ENCODE measurements around the gene ARHGAP24. TPM values are rescaled to one million over a fixed set of nuclear protein-coding genes. Genes with fewer than 3 reads are reported as not detected.

Gene ARHGAP24
- total and polyA plus RNA-seq, 2 donors (not counting 1 experiment from before 2014, with no cell fraction given): 48.4 to 141 TPM

DNA sequence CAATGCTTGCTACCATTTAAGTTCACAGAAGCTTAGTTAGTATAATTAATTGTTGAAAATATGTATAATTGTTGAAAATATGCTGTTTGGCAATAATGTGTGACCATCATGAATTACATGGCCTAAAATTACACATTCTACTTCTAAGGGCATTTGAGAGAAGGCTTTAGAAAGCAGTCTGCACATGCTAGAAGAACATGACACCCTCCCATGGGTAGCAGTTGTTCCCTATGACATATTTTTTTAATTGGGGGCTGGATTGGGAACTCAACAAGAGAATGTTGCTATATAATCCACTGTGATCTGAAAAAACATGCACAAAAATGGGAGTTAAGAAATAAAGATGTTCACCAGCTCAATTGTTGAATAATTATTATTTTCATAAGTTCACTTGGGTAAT is 331.4 kb downstream of the ARHGAP24 start:
- POLR2A ChIA-PET: no interaction called here
- intact Hi-C loops (cut with micrococcal nuclease): no loop called here

DNA sequence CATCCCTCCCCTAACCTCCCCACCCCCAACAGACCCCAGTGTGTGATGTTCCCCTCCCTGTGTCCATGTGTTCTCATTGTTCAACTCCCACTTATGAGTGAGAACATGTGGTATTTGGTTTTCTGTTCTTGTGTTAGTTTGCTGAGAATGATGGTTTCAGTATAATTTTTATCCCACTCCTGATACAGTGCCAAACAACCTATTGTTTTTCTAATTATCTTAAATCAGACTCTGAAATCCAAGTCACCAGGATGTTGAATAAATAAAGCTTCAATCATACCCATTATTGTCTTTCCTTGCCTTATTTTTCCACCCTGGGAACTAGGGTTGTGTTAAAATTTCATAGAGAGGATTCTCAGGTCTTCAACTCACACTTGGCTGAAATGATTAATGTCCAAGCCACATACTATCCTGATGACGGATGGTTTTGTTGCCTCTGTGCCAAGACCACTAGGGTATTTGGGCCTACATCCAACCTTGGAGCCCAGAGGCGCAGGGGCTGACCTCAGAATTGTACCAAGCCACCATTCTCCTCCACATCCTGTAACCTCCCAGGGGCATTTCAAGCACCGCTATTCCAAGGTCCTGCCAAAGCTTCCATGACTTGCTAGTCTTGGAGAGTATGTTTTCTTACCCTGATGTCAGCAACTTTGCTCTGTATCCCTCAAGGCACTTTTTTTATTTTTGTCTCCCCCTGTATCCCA is 332.4 kb downstream of the ARHGAP24 start:
- POLR2A ChIA-PET: no interaction called here
- H3K4me2 ChIP-seq (replicated peaks; ENCODE audit: low read depth, low read length, poor library complexity, severe bottlenecking): no peak overlapping the region
- no peaks in the 10 kb centered on the region for H3K27me3 Mint-ChIP-seq

More for the DNA sequence above, 331.4 kb downstream of the ARHGAP24 start:
- no peaks in the 10 kb centered on the region for H3K4me1 Mint-ChIP-seq
- peaks cover 2 to 9% of the 10 kb centered on the region in 2 experiments for H3K36me3 ChIP-seq (replicated peaks in 1 of 2; ENCODE audit: control extremely low read depth in 1 of 2, control insufficient read depth in 1 of 2, extremely low read depth in 1 of 2, insufficient read depth in 2 of 2, low read length in 1 of 2)
- no peak overlapping the region for H3K27ac ChIP-seq (ENCODE audit: low read length in 2 of 2)
- peaks cover 3% of the 10 kb centered on the region for H4K20me1 ChIP-seq (ENCODE audit: control insufficient read depth, insufficient read depth, low read length, poor library complexity, severe bottlenecking)
- H2AFZ ChIP-seq (ENCODE audit: insufficient read depth, low read depth, low read length, poor library complexity, severe bottlenecking): no peak overlapping the region
- no peak overlapping the region for H3K4me3 ChIP-seq (ENCODE audit: control extremely low read depth in 1 of 5, extremely low read depth in 1 of 5, insufficient read depth in 1 of 5, low read depth in 2 of 5, low read length in 4 of 5)
- H3K9me3 ChIP-seq (ENCODE audit: control extremely low read depth in 1 of 3, control insufficient read depth in 2 of 3, insufficient read depth in 1 of 3, low read length in 2 of 3): no peaks in the 10 kb centered on the region
- TF ChIP-seq EZH2 (IDR thresholded peaks at IDR 0.05; ENCODE audit: borderline replicate concordance, insufficient read depth, low read depth, low read length, poor library complexity, severe bottlenecking): no peak
- TF ChIP-seq, protein P1, sequence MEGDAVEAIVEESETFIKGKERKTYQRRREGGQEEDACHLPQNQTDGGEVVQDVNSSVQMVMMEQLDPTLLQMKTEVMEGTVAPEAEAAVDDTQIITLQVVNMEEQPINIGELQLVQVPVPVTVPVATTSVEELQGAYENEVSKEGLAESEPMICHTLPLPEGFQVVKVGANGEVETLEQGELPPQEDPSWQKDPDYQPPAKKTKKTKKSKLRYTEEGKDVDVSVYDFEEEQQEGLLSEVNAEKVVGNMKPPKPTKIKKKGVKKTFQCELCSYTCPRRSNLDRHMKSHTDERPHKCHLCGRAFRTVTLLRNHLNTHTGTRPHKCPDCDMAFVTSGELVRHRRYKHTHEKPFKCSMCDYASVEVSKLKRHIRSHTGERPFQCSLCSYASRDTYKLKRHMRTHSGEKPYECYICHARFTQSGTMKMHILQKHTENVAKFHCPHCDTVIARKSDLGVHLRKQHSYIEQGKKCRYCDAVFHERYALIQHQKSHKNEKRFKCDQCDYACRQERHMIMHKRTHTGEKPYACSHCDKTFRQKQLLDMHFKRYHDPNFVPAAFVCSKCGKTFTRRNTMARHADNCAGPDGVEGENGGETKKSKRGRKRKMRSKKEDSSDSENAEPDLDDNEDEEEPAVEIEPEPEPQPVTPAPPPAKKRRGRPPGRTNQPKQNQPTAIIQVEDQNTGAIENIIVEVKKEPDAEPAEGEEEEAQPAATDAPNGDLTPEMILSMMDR (IDR thresholded peaks at IDR 0.05): no peak
- no peaks in the 10 kb centered on the region for H3K27me3 ChIP-seq (replicated peaks in 1 of 4; ENCODE audit: control extremely low read depth in 1 of 4, control insufficient read depth in 3 of 4, insufficient read depth in 4 of 4, low read length in 3 of 4)
- H3K4me1 ChIP-seq (ENCODE audit: control insufficient read depth in 2 of 2, insufficient read depth in 2 of 2, low read length in 2 of 2): no peaks in the 10 kb centered on the region
- no peak overlapping the region for H3K4me3 Mint-ChIP-seq
- CTCF ChIA-PET: interaction anchor here (2.5 kb wide), 1 partner anchor 9 kb away, joined by 20 read pairs; no protein-coding TSS in a partner anchor
- no peak overlapping the region for H3K9ac ChIP-seq (ENCODE audit: low read length)
- H3K27me3 Mint-ChIP-seq: no peaks in the 10 kb centered on the region
- peaks cover 27% of the 10 kb centered on the region for H3K79me2 ChIP-seq (ENCODE audit: control insufficient read depth, insufficient read depth, low read length)
- DNase-seq (no peak), ATAC-seq (ENCODE audit: low read depth) (no peak)
- H3K9me3 Mint-ChIP-seq (ENCODE audit: insufficient read depth): no peaks in the 10 kb centered on the region
- no peak overlapping the region for H3K4me2 ChIP-seq (replicated peaks; ENCODE audit: low read depth, low read length, poor library complexity, severe bottlenecking)
- no peak overlapping the region for H3K27ac Mint-ChIP-seq

More for the DNA sequence above, 332.4 kb downstream of the ARHGAP24 start:
- Histone ChIP-seq H3K4me1 (ENCODE audit: control insufficient read depth in 2 of 2, insufficient read depth in 2 of 2, low read length in 2 of 2) (no peaks in the 10 kb centered on the region), H3K27ac (ENCODE audit: low read length in 2 of 2) (no peak overlapping the region), H3K36me3 (replicated peaks in 1 of 2; ENCODE audit: control extremely low read depth in 1 of 2, control insufficient read depth in 1 of 2, extremely low read depth in 1 of 2, insufficient read depth in 2 of 2, low read length in 1 of 2) (peaks cover 2 to 11% of the 10 kb centered on the region in 2 experiments), H3K9me3 (ENCODE audit: control extremely low read depth in 1 of 3, control insufficient read depth in 2 of 3, insufficient read depth in 1 of 3, low read length in 2 of 3) (no peaks in the 10 kb centered on the region), H3K27me3 (replicated peaks in 1 of 4; ENCODE audit: control extremely low read depth in 1 of 4, control insufficient read depth in 3 of 4, insufficient read depth in 4 of 4, low read length in 3 of 4) (no peaks in the 10 kb centered on the region), H3K4me3 (ENCODE audit: control extremely low read depth in 1 of 5, extremely low read depth in 1 of 5, insufficient read depth in 1 of 5, low read depth in 2 of 5, low read length in 4 of 5) (no peak overlapping the region), H3K9ac (ENCODE audit: low read length) (no peak overlapping the region), H3K79me2 (ENCODE audit: control insufficient read depth, insufficient read depth, low read length) (peaks cover 17% of the 10 kb centered on the region), H2AFZ (ENCODE audit: insufficient read depth, low read depth, low read length, poor library complexity, severe bottlenecking) (no peak overlapping the region), H4K20me1 (ENCODE audit: control insufficient read depth, insufficient read depth, low read length, poor library complexity, severe bottlenecking) (peaks cover 4% of the 10 kb centered on the region)
- intact Hi-C loops (cut with micrococcal nuclease): no loop called here
- WGBS (ENCODE audit: insufficient coverage): 100% methylated on average over 2 of the region's 3 CpGs
- Mint-ChIP-seq H3K9me3 (ENCODE audit: insufficient read depth) (no peaks in the 10 kb centered on the region), H3K27ac (no peak overlapping the region), H3K4me1 (no peaks in the 10 kb centered on the region), H3K4me3 (no peak overlapping the region)
- DNase-seq (no peak), ATAC-seq (ENCODE audit: low read depth) (no peak)
- TF ChIP-seq, protein P1 (IDR thresholded peaks at IDR 0.05): no peak
- no peak for TF ChIP-seq EZH2 (IDR thresholded peaks at IDR 0.05; ENCODE audit: borderline replicate concordance, insufficient read depth, low read depth, low read length, poor library complexity, severe bottlenecking)
- CTCF ChIA-PET: interaction anchor here (2.5 kb wide), 1 partner anchor 10 kb away, joined by 20 read pairs; no protein-coding TSS in a partner anchor
